ENCODE measurements around the gene PARVA. TPM values are rescaled to one million over a fixed set of nuclear protein-coding genes. Genes with fewer than 3 reads are reported as not detected.

PARVA gene
- total and polyA plus RNA-seq, 2 of the 8 experiments (the other 6 are each of a cell fraction or from before 2014, with no cell fraction given), result 3.1 to 13.5 TPM

- TF ChIP-seq JUND (IDR thresholded peaks at IDR 0.05; ENCODE audit: low read length), result no peak
- TF ChIP-seq GTF2F1 (IDR thresholded peaks at IDR 0.05; ENCODE audit: borderline replicate concordance, low read depth, low read length), result no peak
- TF ChIP-seq USF2 (IDR thresholded peaks at IDR 0.05; ENCODE audit: low read length), result no peak
- no peak for TF ChIP-seq BACH1 (IDR thresholded peaks at IDR 0.05; ENCODE audit: low read length)
- no peak for TF ChIP-seq CREB1 (IDR thresholded peaks at IDR 0.05)
- TF ChIP-seq BCL11A (IDR thresholded peaks at IDR 0.05; ENCODE audit: low read depth in 2 of 2, low read length in 2 of 2), result no peak
- no peak for TF ChIP-seq EZH2 (IDR thresholded peaks at IDR 0.05; ENCODE audit: low read depth, low read length, severe bottlenecking)
Measured at GRCh38 chr11:12410006-12410728, 32.8 kb downstream of the PARVA start (continued).

Data from H1 (cell line).